ENCODE data around the gene OXER1. TPM values are rescaled to one million over a fixed set of nuclear protein-coding genes. Genes with fewer than 3 reads are reported as not detected.
"Not testable (repeated sequence)": the region's sequence is repeated elsewhere in the genome, so short reads cannot be mapped to it uniquely, and the experiment has no call there.

Gene OXER1
- polyA plus RNA-seq, 12 donors, result 3.3 to 10.8 (median 6.1) TPM; not detected in 1

GRCh38 chr2:42754021-42754775 is 9.7 kb downstream of the OXER1 start:
- peak; percentile 56 for DNase-seq

- DNase-seq, result no peak
These were observed 10.8 kb downstream of the OXER1 start for GRCh38 chr2:42752816-42753813.

GRCh38 chr2:42752314-42752713 is 11.6 kb downstream of the OXER1 start:
- DNase-seq, result no peak

- no peak for DNase-seq
These were observed 15.1 kb downstream of the OXER1 start for GRCh38 chr2:42748840-42749239.

DNA sequence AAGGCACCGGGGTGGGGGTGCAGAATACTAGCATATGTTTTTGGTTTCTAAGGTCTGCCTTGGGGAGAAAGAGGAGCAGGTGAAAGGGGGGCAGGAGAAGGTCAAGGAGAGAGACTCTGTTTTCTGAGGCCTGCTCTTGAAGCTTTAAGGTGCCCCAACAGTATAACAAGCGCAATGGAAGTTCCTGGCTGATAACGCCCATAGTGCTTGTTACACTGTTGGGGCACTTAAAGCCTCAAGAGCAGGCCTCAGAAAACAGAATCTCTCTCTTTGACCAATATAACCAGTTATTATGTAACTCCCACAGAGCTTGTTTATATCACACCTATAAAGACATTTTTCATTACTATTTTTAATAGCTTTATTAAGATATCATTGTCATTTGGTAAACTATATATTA is 16.5 kb downstream of the OXER1 start:
- DNase-seq, result no peak

- no peak for DNase-seq
These were observed 19.3 kb downstream of the OXER1 start for GRCh38 chr2:42744545-42745082.

DNA sequence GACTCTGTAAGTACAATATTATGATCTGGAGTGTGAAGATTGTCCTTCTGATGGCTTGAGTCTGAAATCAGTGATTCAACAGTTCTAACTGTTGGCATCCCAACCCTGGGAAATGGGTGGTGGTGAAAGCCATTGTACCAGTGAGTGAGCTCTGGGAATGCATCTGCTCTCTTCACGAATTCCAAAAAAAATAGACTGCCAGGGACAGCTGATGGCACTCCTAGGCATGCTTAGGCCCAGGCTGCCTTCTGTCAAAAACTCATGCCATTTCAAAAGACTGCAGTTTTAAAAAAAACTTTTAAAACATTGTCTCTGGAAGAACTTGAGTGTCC is 20.3 kb downstream of the OXER1 start:
- no peak for DNase-seq

DNA sequence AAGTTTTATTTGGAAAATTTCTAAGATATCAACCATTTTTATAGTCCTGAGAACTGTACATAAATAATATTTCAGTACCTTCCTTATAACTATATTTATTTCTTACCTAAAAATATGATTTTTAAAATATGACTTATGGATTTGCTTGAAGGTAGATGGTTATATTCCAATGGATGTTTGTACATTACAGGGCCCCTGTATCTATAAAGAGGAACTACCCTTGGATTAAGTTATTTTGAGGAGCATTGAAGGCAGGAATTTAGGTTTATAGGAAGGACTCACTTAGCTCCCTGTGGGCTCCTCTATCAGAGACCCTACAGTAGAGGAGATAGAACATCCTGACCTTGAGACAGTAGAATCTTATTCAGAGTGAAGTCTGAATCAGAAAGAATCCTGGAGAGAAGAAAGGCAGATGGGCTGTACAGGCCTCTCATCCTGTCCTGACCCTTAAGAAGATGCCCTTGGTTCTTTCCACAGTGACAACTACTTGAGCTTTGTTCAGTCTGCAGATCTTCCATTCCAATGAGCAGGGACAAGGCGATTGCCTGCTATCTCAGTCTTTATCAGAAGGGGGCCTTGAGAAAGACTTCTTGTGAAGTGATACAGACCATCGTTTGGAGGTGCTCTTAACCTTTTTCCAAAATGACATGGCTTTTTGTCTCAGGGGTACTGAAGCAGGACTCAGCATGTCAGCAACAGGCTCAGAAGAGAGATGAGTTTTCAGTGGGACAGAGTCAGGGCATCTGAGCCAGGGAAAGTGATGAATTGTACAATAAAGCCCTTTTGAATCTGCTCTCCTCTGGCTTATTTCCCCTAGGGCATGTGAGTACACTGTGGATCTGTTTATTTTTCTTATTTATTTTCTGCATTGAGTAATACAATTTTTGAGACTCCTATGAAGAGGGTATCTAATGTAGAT is 20.9 kb downstream of the OXER1 start:
- DNase-seq, result no peak

DNA sequence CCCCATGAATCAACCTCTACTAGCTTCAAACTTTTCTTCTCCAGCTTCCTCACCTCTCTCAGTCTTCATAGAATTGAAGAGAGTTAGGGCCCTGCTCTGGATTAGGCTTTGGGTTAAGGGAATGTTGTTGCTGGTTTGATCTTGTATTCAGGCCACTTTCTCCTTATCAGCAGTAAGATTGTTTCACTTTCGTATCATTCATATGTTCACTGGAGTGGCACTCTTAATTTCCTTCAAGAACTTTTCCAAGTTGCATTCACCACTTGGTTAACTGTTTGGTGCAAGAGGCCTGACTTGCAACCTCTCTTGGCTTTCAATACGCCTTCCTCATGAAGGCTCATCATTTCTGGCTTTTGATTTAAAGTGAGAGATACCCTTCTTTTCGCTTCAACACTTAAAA is 22.8 kb downstream of the OXER1 start:
- DNase-seq, result no peak

- no peak for DNase-seq
These were observed 27.2 kb downstream of the OXER1 start for GRCh38 chr2:42736598-42737322.

GRCh38 chr2:42733852-42734251 is 30.1 kb downstream of the OXER1 start:
- DNase-seq, result no peak

- not testable (repeated sequence) for DNase-seq
These were observed 32.6 kb downstream of the OXER1 start for GRCh38 chr2:42731316-42731715.

GRCh38 chr2:42726680-42727079 is 37.3 kb downstream of the OXER1 start:
- DNase-seq, result no peak

- DNase-seq, result no peak
These were observed 38.3 kb downstream of the OXER1 start for GRCh38 chr2:42725657-42726056.

- DNase-seq, result no peak
These were observed 39.0 kb downstream of the OXER1 start for GRCh38 chr2:42724886-42725285.

GRCh38 chr2:42723465-42723864 is 40.5 kb downstream of the OXER1 start:
- no peak for DNase-seq

DNA sequence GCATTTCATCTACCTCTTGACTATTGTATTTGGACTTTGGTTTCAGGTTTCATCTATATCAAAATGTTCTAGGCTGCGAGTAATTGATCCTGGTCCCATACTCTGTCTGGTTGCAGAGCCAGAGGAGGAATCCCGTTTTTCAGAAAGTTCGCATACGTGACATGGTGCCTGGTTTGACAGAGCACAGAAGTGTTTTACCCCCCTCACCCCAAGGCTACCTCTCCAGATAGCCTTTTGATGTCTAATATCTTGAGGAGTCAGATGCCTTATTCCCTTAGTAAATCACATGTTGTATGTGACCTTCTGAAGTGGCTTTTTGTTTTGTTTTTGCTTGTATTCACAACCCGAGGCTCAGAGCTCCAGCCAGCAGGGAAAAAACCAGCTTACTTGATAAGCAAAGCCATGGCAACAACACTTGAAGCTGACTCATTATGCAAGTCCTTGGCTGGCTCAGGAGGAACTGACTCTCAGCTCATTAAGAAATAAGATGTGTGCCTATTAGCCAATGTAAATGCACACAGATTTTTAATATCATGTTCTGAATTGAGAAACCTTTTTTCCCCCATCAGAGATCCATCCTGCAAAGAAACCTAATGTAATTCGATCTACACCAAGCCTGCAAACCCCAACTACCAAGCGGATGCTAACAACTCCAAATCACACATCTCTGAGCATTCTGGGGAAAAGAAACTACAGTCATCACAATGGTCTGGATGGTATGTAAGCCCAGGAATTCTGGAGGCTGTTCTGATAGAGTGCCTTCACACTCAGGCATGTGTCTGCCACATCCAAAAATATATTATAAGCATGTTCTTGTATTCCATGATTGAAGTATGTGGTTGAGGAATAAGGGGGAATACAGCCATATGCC is 41.4 kb downstream of the OXER1 start:
- peak; percentile 3 for DNase-seq

- no peak for DNase-seq
These were observed 42.0 kb downstream of the OXER1 start for GRCh38 chr2:42721898-42722297.

GRCh38 chr2:42714686-42715085 is 49.2 kb downstream of the OXER1 start:
- no peak for DNase-seq

GRCh38 chr2:42713920-42714319 is 50.0 kb downstream of the OXER1 start:
- no peak for DNase-seq
